GM18502 (cell line): Measurements from ENCODE around the gene DPPA4.

Experiments
- ATAC-seq: cut with Tn5 transposase; IDR thresholded peaks from one replicate; pipeline ENCODE4 v1.9.1; 2021; ENCODE audit warnings: mild to moderate bottlenecking; ENCODE audit not compliant: unreplicated experiment, poor library complexity

DPPA4 gene

DNA sequence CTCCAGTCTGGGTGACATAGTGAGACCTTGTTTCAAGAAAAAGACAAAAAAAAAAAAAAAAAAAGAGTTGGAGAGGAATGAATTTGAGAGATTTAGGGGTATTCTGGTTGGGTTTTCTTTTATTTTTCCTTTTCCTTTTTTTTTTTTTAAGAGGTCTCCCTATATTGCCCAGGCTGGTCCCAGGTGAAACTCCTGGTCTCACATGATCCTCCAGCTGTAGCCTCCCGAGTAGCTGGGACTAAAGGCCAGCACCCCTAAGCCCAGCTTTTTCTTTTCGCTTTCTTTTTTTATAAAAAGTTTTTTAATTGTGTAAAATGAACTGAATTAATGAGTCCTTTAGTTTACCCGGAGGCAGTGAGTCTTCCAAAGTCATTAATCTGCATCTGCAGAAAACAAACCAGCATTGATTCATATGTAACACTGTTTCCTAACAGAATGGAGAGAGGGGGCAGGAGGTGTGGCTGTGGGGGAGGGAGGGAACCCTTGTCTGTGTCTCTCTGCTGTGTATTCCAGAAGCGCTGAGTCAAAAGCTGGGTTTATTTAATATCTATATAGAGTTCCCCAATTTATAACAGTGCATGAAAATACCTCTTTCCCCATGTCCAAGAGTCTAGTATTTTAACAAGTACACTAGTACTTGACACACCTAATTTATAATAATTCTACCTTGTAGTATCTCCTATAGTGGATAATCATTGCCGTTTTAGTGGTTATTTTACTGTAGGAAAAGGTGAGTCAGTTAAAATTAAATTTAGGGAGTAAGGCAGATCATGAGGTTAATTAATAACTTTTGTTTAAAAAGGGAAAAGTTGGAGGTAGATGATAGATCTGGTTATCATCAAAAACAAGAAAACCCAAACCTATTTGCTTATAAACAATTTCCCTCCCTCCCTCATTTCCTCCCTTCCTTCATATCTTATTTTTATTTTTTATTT lies 2.6 kb upstream of the DPPA4 start:
- ATAC-seq, result no peak

GRCh38 chr3:109339197-109339596 lies 1.9 kb upstream of the DPPA4 start:
- ATAC-seq, result no peak

DNA sequence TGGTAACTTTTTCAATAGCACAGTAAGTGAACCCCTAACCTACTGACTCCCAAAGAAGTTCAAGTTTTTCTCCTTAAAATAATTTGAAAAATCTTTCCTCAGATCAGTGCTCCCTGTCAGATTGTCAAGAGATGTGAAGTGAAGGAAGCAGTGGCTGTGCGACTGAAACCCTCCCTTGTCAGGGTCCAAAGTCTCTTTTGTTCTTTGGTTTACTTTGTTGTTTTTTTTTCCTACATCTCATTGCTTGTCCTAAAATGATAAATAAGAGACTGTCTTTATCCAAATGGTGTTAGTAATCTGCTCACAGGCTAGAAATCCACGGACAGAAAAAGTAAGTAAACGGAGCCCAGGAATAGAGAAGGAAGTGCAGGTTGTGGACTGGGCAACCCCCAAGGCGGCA lies 976 bp upstream of the DPPA4 start:
- ATAC-seq, result no peak

- no peak for ATAC-seq
Observed at GRCh38 chr3:109336291-109336861, 970 bp downstream of the DPPA4 start.

DNA sequence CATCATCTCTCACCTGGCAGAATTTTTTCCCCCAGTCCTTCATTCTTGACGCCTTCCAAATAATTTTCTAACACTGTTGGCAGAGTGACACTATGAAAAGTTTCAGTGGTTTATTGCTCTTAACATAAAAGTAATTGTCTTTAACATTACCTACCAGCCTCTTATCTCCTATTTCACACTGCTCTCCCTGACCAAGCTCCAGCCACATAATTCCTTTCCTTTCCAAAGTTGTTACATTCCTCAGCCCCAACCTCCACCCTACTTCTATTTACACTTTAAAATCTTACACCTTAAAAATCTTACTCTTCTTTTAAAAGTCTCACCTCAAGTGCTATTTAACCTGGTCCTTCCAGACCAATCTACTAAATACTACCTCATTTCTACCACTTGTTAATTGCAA lies 2.8 kb downstream of the DPPA4 start:
- ATAC-seq, result no peak

- no peak for ATAC-seq
Observed at GRCh38 chr3:109331692-109332091, 5.7 kb downstream of the DPPA4 start.

GRCh38 chr3:109330405-109330804 lies 6.9 kb downstream of the DPPA4 start:
- no peak for ATAC-seq

DNA sequence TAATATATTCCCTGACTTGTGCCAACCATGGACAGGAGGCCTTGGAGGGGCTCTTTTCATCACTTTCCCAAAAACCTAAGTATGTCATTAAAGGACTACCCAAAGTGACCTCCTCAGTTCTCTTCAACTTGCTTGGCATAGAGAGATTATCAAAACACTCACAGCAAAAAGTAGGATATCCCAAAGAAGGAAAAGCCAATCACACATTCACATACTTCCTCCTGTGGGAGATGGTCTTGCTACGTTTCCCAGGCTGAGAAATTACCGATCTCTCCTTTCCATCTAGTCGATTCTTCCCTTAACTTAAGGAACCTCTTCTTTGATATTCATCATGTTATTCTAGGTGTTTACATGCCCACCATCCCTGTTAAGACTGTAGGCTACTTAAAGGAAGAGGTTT lies 9.1 kb downstream of the DPPA4 start:
- ATAC-seq, result no peak

- no peak for ATAC-seq
Observed at GRCh38 chr3:109325657-109326056, 11.7 kb downstream of the DPPA4 start.

GRCh38 chr3:109325109-109325508 lies 12.2 kb downstream of the DPPA4 start:
- no peak for ATAC-seq

DNA sequence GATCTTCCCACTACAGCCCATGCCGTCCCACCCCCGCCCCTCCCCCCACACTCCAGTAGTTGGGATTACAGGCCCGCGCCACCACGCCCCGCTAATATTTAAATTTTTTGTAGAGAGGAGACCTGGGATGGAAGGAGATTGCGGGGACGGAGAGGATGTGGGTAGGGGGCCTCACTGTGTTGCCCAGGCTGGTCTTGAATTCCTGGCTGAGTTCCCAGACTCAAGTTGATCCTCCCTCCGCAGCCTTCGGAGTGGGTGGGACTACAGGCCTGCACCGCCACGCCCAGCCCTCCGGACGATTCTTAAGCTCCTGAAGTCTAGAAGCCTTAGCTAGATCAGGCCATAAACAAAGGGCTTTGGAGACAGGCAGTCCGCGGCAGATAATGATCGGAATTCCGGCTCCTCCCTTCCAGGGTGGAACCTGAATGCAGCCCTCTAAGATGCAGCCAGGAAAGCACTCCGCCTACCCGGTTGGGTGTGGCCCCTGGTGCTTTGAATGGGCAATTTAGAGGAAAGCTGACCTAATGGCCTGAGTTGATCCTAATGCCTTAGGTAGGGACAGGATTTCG lies 21.1 kb downstream of the DPPA4 start, which contains the start of gene DPPA2:
Gene DPPA2, minus strand, starts transcription at position 356 of the 569 bp plus-strand sequence. CDS start 1,975 bp downstream, outside the sequence.
- no peak for ATAC-seq

- ATAC-seq, result no peak
Observed at GRCh38 chr3:109313061-109313460, 24.3 kb downstream of the DPPA4 start.

- ATAC-seq, result no peak
Observed at GRCh38 chr3:109297496-109297895, 39.9 kb downstream of the DPPA4 start.

DNA sequence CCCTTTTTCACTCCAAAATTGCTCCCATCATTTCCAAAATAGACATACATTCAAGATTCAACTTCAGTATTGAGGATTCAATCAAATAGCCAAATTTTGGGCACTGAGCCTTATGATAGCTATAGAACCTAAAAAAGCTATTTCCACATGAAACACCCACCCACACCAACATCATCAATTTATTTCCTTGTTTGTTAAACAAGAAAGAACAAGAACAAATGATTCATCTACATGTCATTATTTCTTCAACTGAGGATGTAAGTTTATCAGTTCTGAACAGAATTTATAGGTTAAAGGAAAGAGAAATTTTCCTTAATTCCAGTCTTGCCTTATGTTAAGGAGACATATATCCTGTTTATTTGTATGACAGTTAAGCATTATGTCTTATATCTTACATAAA lies 53.3 kb downstream of the DPPA4 start:
- no peak for ATAC-seq

- ATAC-seq, result no peak
Observed at GRCh38 chr3:109278546-109278945, 58.8 kb downstream of the DPPA4 start.

GRCh38 chr3:109278141-109278540 lies 59.2 kb downstream of the DPPA4 start:
- ATAC-seq, result no peak
